Measurements from ENCODE around the gene HOXC9.

Gene HOXC9

DNA sequence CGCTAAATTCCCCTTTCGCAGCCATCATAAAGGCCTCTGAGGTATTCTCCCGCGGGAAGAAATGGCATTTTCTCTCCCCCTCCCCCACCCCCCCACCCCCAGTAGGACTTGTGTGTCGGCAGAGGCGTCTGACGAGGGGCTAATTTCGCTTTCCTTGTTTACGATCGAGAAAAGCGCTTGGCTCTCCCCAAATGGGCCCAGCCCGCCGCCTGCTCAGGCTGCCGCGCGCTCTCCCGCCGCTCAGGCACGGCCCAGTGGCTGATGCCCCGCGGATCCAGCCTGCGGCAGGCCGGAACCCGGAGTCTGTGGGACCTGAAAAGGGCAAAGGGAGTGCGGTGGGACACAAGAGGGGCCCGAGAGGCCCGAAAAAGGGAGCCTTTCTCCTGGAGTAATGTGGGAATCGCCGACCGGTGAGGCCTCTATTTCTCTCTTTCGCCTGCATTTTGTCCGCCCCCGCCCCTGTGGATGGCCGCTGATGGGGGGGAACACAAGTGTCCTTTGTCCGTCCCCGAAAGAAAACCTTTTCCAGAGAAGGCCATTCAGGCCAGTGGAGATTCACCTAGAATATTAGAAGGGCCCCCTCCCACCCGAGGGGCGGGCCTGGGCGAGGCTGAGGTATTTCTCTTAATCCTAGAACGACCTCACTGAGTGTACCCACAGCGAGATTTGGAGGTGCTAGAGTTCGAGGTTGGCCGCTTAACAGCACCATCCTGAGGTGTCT, 19.3 kb downstream of the HOXC9 start (continued):
- TF ChIP-seq, protein P1, sequence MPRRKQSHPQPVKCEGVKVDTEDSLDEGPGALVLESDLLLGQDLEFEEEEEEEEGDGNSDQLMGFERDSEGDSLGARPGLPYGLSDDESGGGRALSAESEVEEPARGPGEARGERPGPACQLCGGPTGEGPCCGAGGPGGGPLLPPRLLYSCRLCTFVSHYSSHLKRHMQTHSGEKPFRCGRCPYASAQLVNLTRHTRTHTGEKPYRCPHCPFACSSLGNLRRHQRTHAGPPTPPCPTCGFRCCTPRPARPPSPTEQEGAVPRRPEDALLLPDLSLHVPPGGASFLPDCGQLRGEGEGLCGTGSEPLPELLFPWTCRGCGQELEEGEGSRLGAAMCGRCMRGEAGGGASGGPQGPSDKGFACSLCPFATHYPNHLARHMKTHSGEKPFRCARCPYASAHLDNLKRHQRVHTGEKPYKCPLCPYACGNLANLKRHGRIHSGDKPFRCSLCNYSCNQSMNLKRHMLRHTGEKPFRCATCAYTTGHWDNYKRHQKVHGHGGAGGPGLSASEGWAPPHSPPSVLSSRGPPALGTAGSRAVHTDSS (tag by site-specific recombination; IDR thresholded peaks at IDR 0.05) = no peak
- no peak for TF ChIP-seq ZNF112 (tag by site-specific recombination; IDR thresholded peaks at IDR 0.05)
- TF ChIP-seq, protein P2, sequence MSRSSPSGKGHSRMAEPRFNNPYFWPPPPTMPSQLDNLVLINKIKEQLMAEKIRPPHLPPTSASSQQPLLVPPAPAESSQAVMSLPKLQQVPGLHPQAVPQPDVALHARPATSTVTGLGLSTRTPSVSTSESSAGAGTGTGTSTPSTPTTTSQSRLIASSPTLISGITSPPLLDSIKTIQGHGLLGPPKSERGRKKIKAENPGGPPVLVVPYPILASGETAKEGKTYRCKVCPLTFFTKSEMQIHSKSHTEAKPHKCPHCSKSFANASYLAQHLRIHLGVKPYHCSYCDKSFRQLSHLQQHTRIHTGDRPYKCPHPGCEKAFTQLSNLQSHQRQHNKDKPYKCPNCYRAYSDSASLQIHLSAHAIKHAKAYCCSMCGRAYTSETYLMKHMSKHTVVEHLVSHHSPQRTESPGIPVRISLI (tag by site-specific recombination; IDR thresholded peaks at IDR 0.05) = no peak
- no peak for TF ChIP-seq ZNF23 (tag by site-specific recombination; IDR thresholded peaks at IDR 0.05; ENCODE audit: borderline replicate concordance)
- TF ChIP-seq PRDM1 (tag by site-specific recombination; IDR thresholded peaks at IDR 0.05) = no peak
- TF ChIP-seq, protein P3, sequence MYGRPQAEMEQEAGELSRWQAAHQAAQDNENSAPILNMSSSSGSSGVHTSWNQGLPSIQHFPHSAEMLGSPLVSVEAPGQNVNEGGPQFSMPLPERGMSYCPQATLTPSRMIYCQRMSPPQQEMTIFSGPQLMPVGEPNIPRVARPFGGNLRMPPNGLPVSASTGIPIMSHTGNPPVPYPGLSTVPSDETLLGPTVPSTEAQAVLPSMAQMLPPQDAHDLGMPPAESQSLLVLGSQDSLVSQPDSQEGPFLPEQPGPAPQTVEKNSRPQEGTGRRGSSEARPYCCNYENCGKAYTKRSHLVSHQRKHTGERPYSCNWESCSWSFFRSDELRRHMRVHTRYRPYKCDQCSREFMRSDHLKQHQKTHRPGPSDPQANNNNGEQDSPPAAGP (tag by site-specific recombination; IDR thresholded peaks at IDR 0.05) = no peak
- TF ChIP-seq GFI1B (tag by site-specific recombination; IDR thresholded peaks at IDR 0.05) = no peak
- TF ChIP-seq ZFP37 (tag by site-specific recombination; IDR thresholded peaks at IDR 0.05) = no peak
- TF ChIP-seq, protein P4, sequence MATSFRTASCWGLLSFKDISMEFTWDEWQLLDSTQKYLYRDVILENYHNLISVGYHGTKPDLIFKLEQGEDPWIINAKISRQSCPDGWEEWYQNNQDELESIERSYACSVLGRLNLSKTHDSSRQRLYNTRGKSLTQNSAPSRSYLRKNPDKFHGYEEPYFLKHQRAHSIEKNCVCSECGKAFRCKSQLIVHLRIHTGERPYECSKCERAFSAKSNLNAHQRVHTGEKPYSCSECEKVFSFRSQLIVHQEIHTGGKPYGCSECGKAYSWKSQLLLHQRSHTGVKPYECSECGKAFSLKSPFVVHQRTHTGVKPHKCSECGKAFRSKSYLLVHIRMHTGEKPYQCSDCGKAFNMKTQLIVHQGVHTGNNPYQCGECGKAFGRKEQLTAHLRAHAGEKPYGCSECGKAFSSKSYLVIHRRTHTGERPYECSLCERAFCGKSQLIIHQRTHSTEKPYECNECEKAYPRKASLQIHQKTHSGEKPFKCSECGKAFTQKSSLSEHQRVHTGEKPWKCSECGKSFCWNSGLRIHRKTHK (tag by site-specific recombination; IDR thresholded peaks at IDR 0.05) = no peak
- TF ChIP-seq, protein P5, sequence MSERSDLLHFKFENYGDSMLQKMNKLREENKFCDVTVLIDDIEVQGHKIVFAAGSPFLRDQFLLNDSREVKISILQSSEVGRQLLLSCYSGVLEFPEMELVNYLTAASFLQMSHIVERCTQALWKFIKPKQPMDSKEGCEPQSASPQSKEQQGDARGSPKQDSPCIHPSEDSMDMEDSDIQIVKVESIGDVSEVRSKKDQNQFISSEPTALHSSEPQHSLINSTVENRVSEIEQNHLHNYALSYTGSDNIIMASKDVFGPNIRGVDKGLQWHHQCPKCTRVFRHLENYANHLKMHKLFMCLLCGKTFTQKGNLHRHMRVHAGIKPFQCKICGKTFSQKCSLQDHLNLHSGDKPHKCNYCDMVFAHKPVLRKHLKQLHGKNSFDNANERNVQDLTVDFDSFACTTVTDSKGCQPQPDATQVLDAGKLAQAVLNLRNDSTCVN (tag by site-specific recombination; optimal IDR thresholded peaks at IDR 0.05) = peak; percentile 39
- no peak for TF ChIP-seq ZNF624 (tag by site-specific recombination; IDR thresholded peaks at IDR 0.05)
- peak; percentile 28; the same call in 1 of the 2 replicates for TF ChIP-seq ZNF660 (tag by site-specific recombination; IDR thresholded peaks at IDR 0.05)
- no peak for TF ChIP-seq SALL2 (tag by site-specific recombination; IDR thresholded peaks at IDR 0.05; ENCODE audit: borderline replicate concordance)
- no peak for TF ChIP-seq ZNF324 (tag by site-specific recombination; IDR thresholded peaks at IDR 0.05)
- no peak for TF ChIP-seq ZNF549 (tag by site-specific recombination; IDR thresholded peaks at IDR 0.05)
- TF ChIP-seq KLF1 (tag by site-specific recombination; IDR thresholded peaks at IDR 0.05) = peak; percentile 59
- peak; percentile 41; the same call in 1 of the 2 replicates for TF ChIP-seq SP3 (tag by site-specific recombination; IDR thresholded peaks at IDR 0.05)
- TF ChIP-seq ZNF140 (tag by site-specific recombination; IDR thresholded peaks at IDR 0.05) = no peak
- no peak for TF ChIP-seq FEZF1 (tag by site-specific recombination; IDR thresholded peaks at IDR 0.05)
- no peak for TF ChIP-seq ZNF24 (tag by site-specific recombination; IDR thresholded peaks at IDR 0.05)
- no peak for TF ChIP-seq ZNF169 (tag by site-specific recombination; IDR thresholded peaks at IDR 0.05)
- TF ChIP-seq SP2 (tag by site-specific recombination; IDR thresholded peaks at IDR 0.05) = peak; percentile 39; the same call in 1 of the 2 replicates
- TF ChIP-seq ZIC2 (tag by site-specific recombination; IDR thresholded peaks at IDR 0.05) = no peak
- no peak for TF ChIP-seq ZNF292 (tag by site-specific recombination; IDR thresholded peaks at IDR 0.05; ENCODE audit: borderline replicate concordance, low read depth)
- TF ChIP-seq, protein P6, sequence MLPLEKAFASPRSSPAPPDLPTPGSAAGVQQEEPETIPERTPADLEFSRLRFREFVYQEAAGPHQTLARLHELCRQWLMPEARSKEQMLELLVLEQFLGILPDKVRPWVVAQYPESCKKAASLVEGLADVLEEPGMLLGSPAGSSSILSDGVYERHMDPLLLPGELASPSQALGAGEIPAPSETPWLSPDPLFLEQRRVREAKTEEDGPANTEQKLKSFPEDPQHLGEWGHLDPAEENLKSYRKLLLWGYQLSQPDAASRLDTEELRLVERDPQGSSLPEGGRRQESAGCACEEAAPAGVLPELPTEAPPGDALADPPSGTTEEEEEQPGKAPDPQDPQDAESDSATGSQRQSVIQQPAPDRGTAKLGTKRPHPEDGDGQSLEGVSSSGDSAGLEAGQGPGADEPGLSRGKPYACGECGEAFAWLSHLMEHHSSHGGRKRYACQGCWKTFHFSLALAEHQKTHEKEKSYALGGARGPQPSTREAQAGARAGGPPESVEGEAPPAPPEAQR (tag by site-specific recombination; IDR thresholded peaks at IDR 0.05) = no peak
- no peak for TF ChIP-seq ZNF132 (tag by site-specific recombination; IDR thresholded peaks at IDR 0.05; ENCODE audit: borderline replicate concordance)
- TF ChIP-seq ZBTB7A (tag by site-specific recombination; IDR thresholded peaks at IDR 0.05; ENCODE audit: low read depth) = peak; percentile 52; the same call in 1 of the 2 replicates
- no peak for TF ChIP-seq ZNF19 (tag by site-specific recombination; IDR thresholded peaks at IDR 0.05; ENCODE audit: low read depth)
- 0 out of 2 replicates have a peak, but pooled peaks have one; percentile 6 for TF ChIP-seq ZNF596 (tag by site-specific recombination; IDR thresholded peaks at IDR 0.05)
- no peak for TF ChIP-seq ZNF548 (tag by site-specific recombination; IDR thresholded peaks at IDR 0.05)
- no peak for TF ChIP-seq KLF7 (tag by site-specific recombination; IDR thresholded peaks at IDR 0.05; ENCODE audit: borderline replicate concordance)
- no peak for TF ChIP-seq ZNF561 (tag by site-specific recombination; IDR thresholded peaks at IDR 0.05; ENCODE audit: borderline replicate concordance)

Measured in HEK293 (cell line).